CD14-positive monocyte (primary cell): ENCODE data around the gene NBEA. TPM values are rescaled to one million over a fixed set of nuclear protein-coding genes. Genes with fewer than 3 reads are reported as not detected.

ENCODE experiments used
- DNase-seq, 3 donors: peaks; one replicate each; pipeline ENCODE4 v3.0.0-alpha.2; 2011 to 2022
- H2AFZ ChIP-seq: 2 replicates; pipeline ENCODE4 v1.6.0; 2012; ENCODE audit warnings: mild to moderate bottlenecking, low read depth, low read length, inconsistent platforms; ENCODE audit not compliant: insufficient read depth, poor library complexity, severe bottlenecking
- H3K27ac ChIP-seq, 2 donors: 1 replicate in 1 of 2; 2 replicates in 1 of 2; pipeline ENCODE4 v1.5.1; 2012 to 2013; ENCODE audit warnings: low read length in 2 of 2, control low read depth in 1 of 2, inconsistent platforms in 1 of 2, low read depth in 1 of 2, mild to moderate bottlenecking in 1 of 2
- H3K27me3 ChIP-seq, 2 donors: one replicate each; pipeline versions ENCODE4 v1.6.0 to v1.6.1; 2011 to 2013; ENCODE audit warnings: low read length in 2 of 2; ENCODE audit not compliant: control insufficient read depth in 2 of 2, insufficient read depth in 2 of 2
- H3K36me3 ChIP-seq, 2 donors: replicated peaks in 1 of 2; 1 replicate in 1 of 2; 2 replicates in 1 of 2; pipeline versions ENCODE4 v1.5.1 to v1.6.1; 2012 to 2013; ENCODE audit warnings: low read length in 2 of 2, control low read depth in 1 of 2, inconsistent platforms in 1 of 2, mild to moderate bottlenecking in 1 of 2; ENCODE audit not compliant: insufficient read depth in 2 of 2, control insufficient read depth in 1 of 2
- H3K4me1 ChIP-seq, 2 donors: 1 replicate in 1 of 2; 2 replicates in 1 of 2; pipeline versions ENCODE4 v1.5.1 to v1.6.1; 2012 to 2013; ENCODE audit warnings: low read length in 2 of 2, control low read depth in 1 of 2, inconsistent platforms in 1 of 2, mild to moderate bottlenecking in 1 of 2, moderate library complexity in 1 of 2; ENCODE audit not compliant: insufficient read depth in 2 of 2, control insufficient read depth in 1 of 2
- H3K4me2 ChIP-seq: replicated peaks from 2 replicates; pipeline ENCODE3; 2012; ENCODE audit warnings: low read length, moderate library complexity, mild to moderate bottlenecking; ENCODE audit not compliant: poor library complexity, severe bottlenecking; ENCODE audit errors: extremely low read depth
- H3K4me3 ChIP-seq, 3 experiments: fragments of 200-600 bp in 1 of 3; sonication (generic) in 1 of 3; replicated peaks in 1 of 3; 1 replicate in 2 of 3; 2 replicates in 1 of 3; pipeline ENCODE4 v1.5.1; 2011 to 2013; ENCODE audit warnings: low read length in 3 of 3, mild to moderate bottlenecking in 3 of 3, control low read depth in 2 of 3, low read depth in 2 of 3, inconsistent platforms in 1 of 3, moderate library complexity in 1 of 3
- H3K79me2 ChIP-seq: 2 replicates; pipeline ENCODE4 v1.6.0; 2012; ENCODE audit warnings: mild to moderate bottlenecking, control low read depth, inconsistent platforms, low read length, moderate library complexity; ENCODE audit not compliant: insufficient read depth
- H3K9ac ChIP-seq: 2 replicates; pipeline ENCODE4 v1.6.0; 2017; ENCODE audit warnings: low read length, mild to moderate bottlenecking; ENCODE audit not compliant: insufficient read depth, poor library complexity, severe bottlenecking
- H3K9me3 ChIP-seq, 2 donors: replicated peaks in 1 of 2; 1 replicate in 1 of 2; 2 replicates in 1 of 2; pipeline versions ENCODE4 v1.5.1 to v1.6.1; 2012 to 2013; ENCODE audit warnings: low read length in 2 of 2, control low read depth in 1 of 2; ENCODE audit not compliant: control insufficient read depth in 1 of 2, insufficient read depth in 1 of 2
- H4K20me1 ChIP-seq: 2 replicates; pipeline ENCODE4 v1.6.0; 2012; ENCODE audit warnings: mild to moderate bottlenecking, low read length, control low read depth, moderate library complexity; ENCODE audit not compliant: insufficient read depth
- H3K27ac Mint-ChIP-seq, 7 donors: one replicate each; pipeline ENCODE4 v1.8.0; 2020; ENCODE audit warnings: mild to moderate bottlenecking in 7 of 7, mixed read lengths in 7 of 7, moderate library complexity in 6 of 7, inconsistent platforms in 2 of 7
- H3K27me3 Mint-ChIP-seq, 3 donors: one replicate each; pipeline ENCODE4 v1.8.0; 2021 to 2022; ENCODE audit warnings: low read depth in 3 of 3, mild to moderate bottlenecking in 3 of 3, mixed read lengths in 3 of 3, moderate library complexity in 3 of 3, inconsistent platforms in 1 of 3
- H3K36me3 Mint-ChIP-seq, 2 donors: one replicate each; pipeline ENCODE4 v1.8.0; 2020; ENCODE audit warnings: mixed read lengths in 2 of 2, inconsistent platforms in 1 of 2, mild to moderate bottlenecking in 1 of 2
- H3K4me1 Mint-ChIP-seq: one replicate; pipeline ENCODE4 v1.8.0; 2020; ENCODE audit warnings: mild to moderate bottlenecking, mixed read lengths
- H3K4me3 Mint-ChIP-seq, 2 donors: one replicate each; pipeline ENCODE4 v1.8.0; 2020; ENCODE audit warnings: mild to moderate bottlenecking in 2 of 2, mixed read lengths in 2 of 2, moderate library complexity in 1 of 2
- H3K9me3 Mint-ChIP-seq, 7 donors: one replicate each; pipeline ENCODE4 v1.8.0; 2020 to 2022; ENCODE audit warnings: mixed read lengths in 7 of 7, mild to moderate bottlenecking in 6 of 7, moderate library complexity in 6 of 7, inconsistent platforms in 2 of 7
- WGBS: methylation state at CpG from one replicate; pipeline ENCODE4 v1.1.5; 2013; ENCODE audit warnings: missing lambda C conversion rate; ENCODE audit not compliant: insufficient coverage; 5-methylcytosine and 5-hydroxymethylcytosine counted together
- intact Hi-C, 2 donors: fragments of 100-400 bp; cut with micrococcal nuclease; formaldehyde crosslinking; loops; one replicate each; pipeline versions ENCODE4 v1.15.0 to v1.15.1; 2023
- polyA plus RNA-seq, 3 donors: library from polyadenylated mRNA; depleted of rRNA in 1 of 3; unstranded in 2 of 3; stranded (reverse) in 1 of 3; fragments of 300-500 nt in 2 of 3; fragments of >200 nt in 1 of 3; fragmentation: Illumina TruSeq in 2 of 3; gene quantifications; 1 replicate in 2 of 3; 2 replicates in 1 of 3; pipeline ENCODE4 v1.2.3, GENCODE V29; 2012 to 2021
- TF ChIP-seq, protein P1 (sequence below): fragments of 200-600 bp; IDR thresholded peaks from one replicate; pipeline ENCODE4 v1.8.0; 2022; ENCODE audit warnings: antibody characterized with exemption, mild to moderate bottlenecking

NBEA gene
- polyA plus RNA-seq, 3 donors, result 0.03 to 0.23 (median 0.08) TPM

DNA sequence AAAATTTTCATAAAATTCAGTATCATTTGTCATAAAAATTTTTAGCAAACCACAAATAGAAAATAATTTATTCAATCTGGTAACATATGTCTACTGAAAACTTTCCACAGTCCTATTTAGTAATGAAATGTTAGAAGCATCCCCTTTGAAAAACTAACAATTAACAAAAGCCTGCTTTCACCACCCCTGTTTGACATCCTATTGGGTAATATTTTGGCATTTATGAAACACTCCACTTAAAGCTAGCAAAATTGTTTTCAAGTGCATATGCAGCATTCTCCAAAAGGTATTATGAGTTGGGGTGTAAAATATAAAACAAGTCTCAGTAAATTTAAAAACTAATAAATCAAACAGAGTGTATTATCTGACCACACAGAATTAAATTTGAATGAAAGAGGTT is 189.4 kb downstream of the NBEA start:
- intact Hi-C loops, result no loop called here

DNA sequence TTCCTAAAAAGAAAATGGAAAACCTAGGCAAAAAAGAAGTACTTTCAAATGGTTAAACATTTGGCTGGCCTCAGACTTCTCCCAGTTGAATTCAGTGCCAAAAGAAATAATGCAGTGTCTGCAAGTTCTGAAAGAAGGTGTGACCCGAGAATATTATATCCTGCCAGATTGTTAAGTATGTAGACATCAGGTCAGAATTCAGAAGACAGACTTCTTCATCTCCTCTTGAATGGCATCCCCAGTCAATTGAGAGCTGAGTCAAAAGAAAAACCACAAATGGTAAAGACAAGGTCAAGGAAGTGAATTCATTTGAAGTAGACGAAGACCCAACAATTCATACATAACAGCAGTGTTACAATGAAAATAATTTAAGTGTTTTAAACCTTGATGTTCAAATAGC is 194.5 kb downstream of the NBEA start:
- TF ChIP-seq, protein P1, sequence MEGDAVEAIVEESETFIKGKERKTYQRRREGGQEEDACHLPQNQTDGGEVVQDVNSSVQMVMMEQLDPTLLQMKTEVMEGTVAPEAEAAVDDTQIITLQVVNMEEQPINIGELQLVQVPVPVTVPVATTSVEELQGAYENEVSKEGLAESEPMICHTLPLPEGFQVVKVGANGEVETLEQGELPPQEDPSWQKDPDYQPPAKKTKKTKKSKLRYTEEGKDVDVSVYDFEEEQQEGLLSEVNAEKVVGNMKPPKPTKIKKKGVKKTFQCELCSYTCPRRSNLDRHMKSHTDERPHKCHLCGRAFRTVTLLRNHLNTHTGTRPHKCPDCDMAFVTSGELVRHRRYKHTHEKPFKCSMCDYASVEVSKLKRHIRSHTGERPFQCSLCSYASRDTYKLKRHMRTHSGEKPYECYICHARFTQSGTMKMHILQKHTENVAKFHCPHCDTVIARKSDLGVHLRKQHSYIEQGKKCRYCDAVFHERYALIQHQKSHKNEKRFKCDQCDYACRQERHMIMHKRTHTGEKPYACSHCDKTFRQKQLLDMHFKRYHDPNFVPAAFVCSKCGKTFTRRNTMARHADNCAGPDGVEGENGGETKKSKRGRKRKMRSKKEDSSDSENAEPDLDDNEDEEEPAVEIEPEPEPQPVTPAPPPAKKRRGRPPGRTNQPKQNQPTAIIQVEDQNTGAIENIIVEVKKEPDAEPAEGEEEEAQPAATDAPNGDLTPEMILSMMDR, result no peak
- no peak overlapping the region for H3K27ac ChIP-seq
- peaks cover 18% of the 10 kb centered on the region for H3K4me1 Mint-ChIP-seq
- no peaks in the 10 kb centered on the region for H3K27me3 Mint-ChIP-seq
- H3K79me2 ChIP-seq, result no peaks in the 10 kb centered on the region
- H3K27ac Mint-ChIP-seq, result no peak overlapping the region
- no peak for DNase-seq
- no peaks in the 10 kb centered on the region for H3K36me3 Mint-ChIP-seq
- intact Hi-C loops, result no loop called here
- WGBS, result no CpG with 5 or more reads among the region's 2 CpGs
- no peak overlapping the region for H3K4me2 ChIP-seq
- no peaks in the 10 kb centered on the region for H3K9me3 Mint-ChIP-seq
- H3K27me3 ChIP-seq, result no peaks in the 10 kb centered on the region
- H3K9ac ChIP-seq, result no peak overlapping the region
- no peaks in the 10 kb centered on the region for H3K9me3 ChIP-seq
- peaks cover 13 to 15% of the 10 kb centered on the region in 2 donors for H3K4me1 ChIP-seq
- H3K4me3 Mint-ChIP-seq, result no peak overlapping the region
- no peak overlapping the region for H2AFZ ChIP-seq
- H3K36me3 ChIP-seq, result no peaks in the 10 kb centered on the region
- no peak overlapping the region for H3K4me3 ChIP-seq
- H4K20me1 ChIP-seq, result no peaks in the 10 kb centered on the region

More for the DNA sequence above, 189.4 kb downstream of the NBEA start:
- no peaks in the 10 kb centered on the region for H3K36me3 Mint-ChIP-seq
- H3K4me1 Mint-ChIP-seq, result peaks cover 7% of the 10 kb centered on the region
- no peaks in the 10 kb centered on the region for H3K36me3 ChIP-seq
- no peaks in the 10 kb centered on the region for H3K27me3 ChIP-seq
- H3K9ac ChIP-seq, result no peak overlapping the region
- no peaks in the 10 kb centered on the region for H3K79me2 ChIP-seq
- no peaks in the 10 kb centered on the region for H3K27me3 Mint-ChIP-seq
- H4K20me1 ChIP-seq, result no peaks in the 10 kb centered on the region
- H3K9me3 Mint-ChIP-seq, result peaks cover 0 to 3% (median 0%) of the 10 kb centered on the region in 7 donors
- TF ChIP-seq, protein P1, result no peak
- no peak overlapping the region for H3K4me3 Mint-ChIP-seq
- H3K4me1 ChIP-seq, result no peaks in the 10 kb centered on the region
- no peak overlapping the region for H3K27ac ChIP-seq
- H3K27ac Mint-ChIP-seq, result no peak overlapping the region
- H3K4me3 ChIP-seq, result no peak overlapping the region
- no peak for DNase-seq
- H2AFZ ChIP-seq, result no peak overlapping the region
- no peaks in the 10 kb centered on the region for H3K9me3 ChIP-seq
- H3K4me2 ChIP-seq, result no peak overlapping the region
